Esophagus squamous epithelium (tissue), 5 donors: ENCODE data around the gene PRCC. TPM values are rescaled to one million over a fixed set of nuclear protein-coding genes. Genes with fewer than 3 reads are reported as not detected.

Source experiments
- DNase-seq: peaks from one replicate; lab custom pipeline; 2025; lab: John Stamatoyannopoulos, UW
- H3K27ac ChIP-seq, 4 donors: fragments of 200-600 bp; sonication (generic); one replicate each; pipeline ENCODE4 v1.5.1; 2016 to 2019; ENCODE audit warnings: mild to moderate bottlenecking in 1 of 4
- H3K27me3 ChIP-seq, 4 donors: fragments of 200-600 bp; sonication (generic); 1 replicate in 3 of 4; 2 replicates in 1 of 4; pipeline versions ENCODE4 v1.5.1 to v1.6.0; 2017 to 2021; ENCODE audit warnings: antibody characterized with exemption in 1 of 4
- H3K36me3 ChIP-seq, 3 donors: fragments of 200-600 bp; sonication (generic); one replicate each; pipeline ENCODE4 v1.5.1; 2016 to 2019
- H3K4me1 ChIP-seq, 3 donors: fragments of 200-600 bp; sonication (generic); one replicate each; pipeline ENCODE4 v1.5.1; 2017 to 2019
- H3K4me3 ChIP-seq, 4 donors: fragments of 200-600 bp; sonication (generic); 1 replicate in 3 of 4; 2 replicates in 1 of 4; pipeline ENCODE4 v1.5.1; 2016 to 2019; ENCODE audit warnings: mild to moderate bottlenecking in 2 of 4, moderate library complexity in 1 of 4
- H3K9me3 ChIP-seq, 3 donors: fragments of 200-600 bp; sonication (generic); one replicate each; pipeline ENCODE4 v1.5.1; 2016 to 2019
- POLR2A ChIP-seq, 4 donors: fragments of 450-650 bp; IDR thresholded peaks; one replicate each; pipeline ENCODE4 v1.6.1; 2017; ENCODE audit warnings: antibody characterized with exemption in 4 of 4, mild to moderate bottlenecking in 4 of 4, moderate library complexity in 3 of 4
- WGBS, 2 donors: methylation state at CpG; one replicate each; pipeline ENCODE4 v1.1.5; 2018; 5-methylcytosine and 5-hydroxymethylcytosine counted together
- intact Hi-C: fragments of 100-400 bp; cut with DNase I; formaldehyde crosslinking; loops from one replicate; pipeline ENCODE4 v1.15.0; 2022
- total RNA-seq, 4 donors: library from RNA; depleted of rRNA; stranded (reverse); fragments of >200 nt; gene quantifications; one replicate each; pipeline ENCODE4 v1.1.0, GENCODE V29; 2016
- TF ChIP-seq, protein P1 (sequence below), 6 experiments: fragments of 450-650 bp in 4 of 6; fragments of 200-600 bp in 2 of 6; sonication (generic) in 2 of 6; IDR thresholded peaks; one replicate each; pipeline ENCODE4 v1.5.1; 2016 to 2019; ENCODE audit warnings: antibody characterized with exemption in 6 of 6, mild to moderate bottlenecking in 4 of 6, moderate library complexity in 4 of 6
- donor health status: DM: yes; HTN: yes; CAD: no.

The PRCC gene
- total RNA-seq, 4 donors from 2014 or later, result 35.6 to 42.6 (median 38.3) TPM

DNA sequence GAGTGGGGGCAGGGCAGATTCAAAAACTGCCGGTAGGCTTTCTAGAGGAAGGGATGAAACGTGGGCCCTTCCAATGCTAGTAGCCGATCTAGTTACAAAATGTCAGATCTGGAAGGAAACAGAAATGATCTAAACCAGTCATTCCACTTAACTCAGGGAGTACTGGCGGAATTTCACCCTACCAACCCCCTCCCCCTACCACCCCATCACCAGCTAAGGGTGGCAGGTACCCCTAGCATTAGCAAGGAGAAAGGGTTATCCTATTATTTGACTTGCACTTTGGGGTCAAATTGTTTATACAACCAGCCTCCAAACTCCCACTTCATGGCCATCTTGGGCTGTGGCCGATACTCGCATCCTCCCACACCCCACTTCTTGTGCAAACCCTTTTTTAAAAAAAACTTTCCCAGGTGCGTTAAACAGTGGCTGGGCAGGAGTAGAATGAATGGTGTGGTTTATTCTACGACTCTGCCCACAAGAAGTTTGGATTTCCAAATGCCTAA lies 25.8 kb upstream of the PRCC start:
- intact Hi-C loops, result no loop called here
- 41 to 52% methylated on average over 8 of the region's 8 CpGs for WGBS, 2 donors
- Histone ChIP-seq H3K4me1 (peaks cover 13 to 60% (median 29%) of the 10 kb centered on the region in 3 donors), H3K9me3 (no peaks in the 10 kb centered on the region), H3K27ac (peak overlapping the region; percentile 76 to 95 (median 92)), H3K4me3 (peak overlapping the region in 3 of 4 donors; percentile 79 to 90 (median 87)), H3K27me3 (no peaks in the 10 kb centered on the region), H3K36me3 (peaks cover 28 to 60% (median 37%) of the 10 kb centered on the region in 3 donors)
- TF ChIP-seq, protein P1, sequence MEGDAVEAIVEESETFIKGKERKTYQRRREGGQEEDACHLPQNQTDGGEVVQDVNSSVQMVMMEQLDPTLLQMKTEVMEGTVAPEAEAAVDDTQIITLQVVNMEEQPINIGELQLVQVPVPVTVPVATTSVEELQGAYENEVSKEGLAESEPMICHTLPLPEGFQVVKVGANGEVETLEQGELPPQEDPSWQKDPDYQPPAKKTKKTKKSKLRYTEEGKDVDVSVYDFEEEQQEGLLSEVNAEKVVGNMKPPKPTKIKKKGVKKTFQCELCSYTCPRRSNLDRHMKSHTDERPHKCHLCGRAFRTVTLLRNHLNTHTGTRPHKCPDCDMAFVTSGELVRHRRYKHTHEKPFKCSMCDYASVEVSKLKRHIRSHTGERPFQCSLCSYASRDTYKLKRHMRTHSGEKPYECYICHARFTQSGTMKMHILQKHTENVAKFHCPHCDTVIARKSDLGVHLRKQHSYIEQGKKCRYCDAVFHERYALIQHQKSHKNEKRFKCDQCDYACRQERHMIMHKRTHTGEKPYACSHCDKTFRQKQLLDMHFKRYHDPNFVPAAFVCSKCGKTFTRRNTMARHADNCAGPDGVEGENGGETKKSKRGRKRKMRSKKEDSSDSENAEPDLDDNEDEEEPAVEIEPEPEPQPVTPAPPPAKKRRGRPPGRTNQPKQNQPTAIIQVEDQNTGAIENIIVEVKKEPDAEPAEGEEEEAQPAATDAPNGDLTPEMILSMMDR (IDR thresholded peaks at IDR 0.05), result no peak
- no peak for TF ChIP-seq POLR2A (IDR thresholded peaks at IDR 0.05)
- no peak for DNase-seq

DNA sequence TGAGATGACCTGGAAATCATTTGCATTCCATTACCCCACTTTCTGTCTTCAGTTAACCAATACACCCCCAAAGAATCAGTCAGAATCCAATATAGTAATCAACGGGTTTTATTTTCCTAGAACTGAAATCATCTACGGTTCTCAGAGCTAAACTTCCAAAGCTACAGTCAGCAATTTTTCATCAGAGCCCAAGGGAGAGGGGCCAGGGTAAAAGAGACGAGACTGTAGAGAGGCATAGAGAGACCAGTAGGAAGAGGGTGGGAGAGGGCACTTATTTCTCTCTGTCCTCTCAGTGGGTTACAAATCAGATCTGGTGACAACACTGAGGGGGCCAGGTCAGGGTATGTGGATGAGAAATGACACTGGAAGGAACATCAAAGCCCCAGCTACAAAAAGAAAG lies 25.3 kb upstream of the PRCC start:
- no peak for TF ChIP-seq POLR2A (IDR thresholded peaks at IDR 0.05)
- TF ChIP-seq, protein P1 (IDR thresholded peaks at IDR 0.05), result no peak
- no peak overlapping the region for H3K4me3 ChIP-seq
- peak overlapping the region; percentile 76 to 95 (median 92) for H3K27ac ChIP-seq
- WGBS, 2 donors, result 67 to 72% methylated on average over 3 of the region's 3 CpGs
- DNase-seq, result no peak
- intact Hi-C loops, result no loop called here
- H3K36me3 ChIP-seq, result peaks cover 24 to 55% (median 32%) of the 10 kb centered on the region in 3 donors
- H3K27me3 ChIP-seq, result no peaks in the 10 kb centered on the region
- no peaks in the 10 kb centered on the region for H3K9me3 ChIP-seq
- peaks cover 17 to 65% (median 32%) of the 10 kb centered on the region in 3 donors for H3K4me1 ChIP-seq

DNA sequence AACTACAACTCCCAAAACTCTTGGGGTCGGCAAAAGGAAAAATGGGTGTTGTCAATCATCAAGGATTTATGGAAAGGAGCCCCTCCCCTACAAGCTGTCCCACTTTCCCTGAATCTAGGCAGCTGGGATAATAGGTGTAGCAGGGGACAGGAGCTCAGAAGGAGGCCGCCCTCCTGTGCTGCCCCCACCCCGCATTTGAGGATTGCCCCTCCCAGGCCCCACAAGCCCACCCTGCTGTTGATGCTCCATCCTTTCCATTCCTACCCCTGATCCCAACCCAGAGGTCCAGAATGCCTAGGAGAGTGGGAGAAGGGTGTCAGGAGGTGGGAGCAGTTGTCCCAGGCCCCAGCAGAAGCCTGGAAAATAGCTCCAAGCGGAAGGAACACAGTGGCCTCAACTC lies 24.5 kb upstream of the PRCC start:
- no peaks in the 10 kb centered on the region for H3K27me3 ChIP-seq
- TF ChIP-seq, protein P1 (IDR thresholded peaks at IDR 0.05), result no peak
- TF ChIP-seq POLR2A (IDR thresholded peaks at IDR 0.05), result no peak
- no peak overlapping the region for H3K4me3 ChIP-seq
- intact Hi-C loops, result no loop called here
- H3K27ac ChIP-seq, result no peak overlapping the region
- H3K4me1 ChIP-seq, result peaks cover 24 to 73% (median 35%) of the 10 kb centered on the region in 3 donors
- H3K36me3 ChIP-seq, result peaks cover 23 to 47% (median 26%) of the 10 kb centered on the region in 3 donors
- H3K9me3 ChIP-seq, result no peaks in the 10 kb centered on the region
- 89 to 91% methylated on average over 4 of the region's 4 CpGs for WGBS, 2 donors
- no peak for DNase-seq

DNA sequence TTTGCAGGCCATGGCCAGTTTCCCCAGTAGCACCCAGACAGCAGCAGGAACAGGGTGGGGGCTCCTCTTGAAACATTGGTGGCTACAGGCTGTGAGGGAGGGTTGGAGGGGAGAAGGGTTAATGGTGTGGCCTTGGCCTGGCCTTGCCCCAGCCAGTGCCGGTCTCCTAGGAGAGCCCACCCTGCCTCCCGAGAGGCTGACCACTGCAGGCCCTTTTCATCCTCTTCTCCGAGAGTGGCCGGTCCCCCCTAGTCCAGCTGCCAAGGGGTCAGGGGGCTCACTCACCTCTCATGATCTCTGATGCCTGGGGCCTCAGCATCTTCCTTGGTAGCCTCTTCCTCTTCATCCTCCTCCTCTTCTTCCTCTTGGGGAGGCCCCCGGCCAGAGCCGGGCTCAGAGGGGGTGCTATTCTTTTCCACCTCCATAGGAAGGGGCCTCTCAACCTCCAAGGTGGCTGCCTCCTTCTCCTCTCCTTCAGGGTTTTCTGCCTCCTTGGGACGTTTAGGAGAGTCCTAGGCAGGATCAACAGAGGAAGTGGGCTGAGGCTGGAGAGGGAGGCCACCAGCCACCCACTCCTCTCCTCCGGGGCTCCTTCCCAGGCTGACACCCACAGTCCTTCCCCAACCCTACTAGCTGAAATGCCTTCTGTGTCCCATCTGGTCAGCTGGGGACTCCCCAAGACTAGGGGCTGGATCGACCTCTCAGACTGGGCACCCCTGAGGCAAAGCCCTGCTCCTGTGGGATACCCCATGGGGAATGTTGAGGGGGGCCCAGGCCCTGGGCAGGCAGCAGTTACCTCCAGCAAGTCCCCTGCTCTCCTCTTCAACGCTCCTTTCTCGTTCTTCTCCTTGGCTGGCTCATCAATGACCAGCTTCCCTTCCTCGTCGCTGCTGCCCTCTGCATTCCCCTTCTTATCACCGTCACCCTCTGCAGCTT lies 23.7 kb upstream of the PRCC start:
- H3K27ac ChIP-seq, result peak overlapping the region in 2 of 4 donors; percentile 13 to 30
- no peak overlapping the region for H3K4me3 ChIP-seq
- peaks cover 23 to 39% (median 23%) of the 10 kb centered on the region in 3 donors for H3K36me3 ChIP-seq
- intact Hi-C loops, result no loop called here
- H3K27me3 ChIP-seq, result no peaks in the 10 kb centered on the region
- peaks cover 32 to 81% (median 43%) of the 10 kb centered on the region in 3 donors for H3K4me1 ChIP-seq
- no peaks in the 10 kb centered on the region for H3K9me3 ChIP-seq
- 82 to 83% methylated on average over 12 of the region's 14 CpGs for WGBS, 2 donors
- no peak for TF ChIP-seq POLR2A (IDR thresholded peaks at IDR 0.05)
- TF ChIP-seq, protein P1 (IDR thresholded peaks at IDR 0.05), result no peak
- DNase-seq, result no peak

DNA sequence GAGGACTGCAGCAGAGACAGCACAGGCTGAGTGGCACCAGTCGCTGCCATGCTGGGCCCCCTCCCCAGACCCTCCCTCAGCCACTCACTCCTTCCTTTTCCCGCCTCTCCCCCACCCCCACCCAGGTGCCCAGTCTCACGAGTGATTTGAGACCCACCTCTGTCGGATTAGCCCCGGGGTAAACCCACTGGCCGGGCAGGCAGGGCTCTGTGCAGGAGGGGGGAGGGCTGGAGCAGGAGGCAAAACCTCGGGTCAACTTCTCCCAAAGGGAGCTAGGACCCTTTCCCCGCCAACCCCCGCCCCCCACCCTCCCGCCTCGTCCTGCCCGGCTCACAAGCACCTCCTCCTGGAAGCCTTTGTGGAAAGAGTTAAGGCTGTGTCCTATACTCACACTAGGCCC lies 23.0 kb upstream of the PRCC start:
- TF ChIP-seq POLR2A (IDR thresholded peaks at IDR 0.05), result no peak
- TF ChIP-seq, protein P1 (IDR thresholded peaks at IDR 0.05), result no peak
- Histone ChIP-seq H3K4me3 (no peak overlapping the region), H3K36me3 (peaks cover 23 to 39% (median 23%) of the 10 kb centered on the region in 3 donors), H3K4me1 (peaks cover 39 to 83% (median 49%) of the 10 kb centered on the region in 3 donors), H3K27ac (peak overlapping the region in 3 of 4 donors; percentile 93 to 99 (median 98)), H3K9me3 (no peaks in the 10 kb centered on the region), H3K27me3 (no peaks in the 10 kb centered on the region)
- 29 to 100% methylated on average over 1 to 3 of the region's 12 CpGs for WGBS, 2 donors
- DNase-seq, result no peak
- intact Hi-C loops, result no loop called here
